ENCODE results near the gene RPS6KL1. TPM values are rescaled to one million over a fixed set of nuclear protein-coding genes. Genes with fewer than 3 reads are reported as not detected.

The RPS6KL1 gene
- total RNA-seq, 1 donor = 0.36 TPM

GRCh38 chr14:74941676-74942097 is 18.6 kb upstream of the RPS6KL1 start:
- no peaks in the 10 kb centered on the region for H3K9me3 ChIP-seq (ENCODE audit: low read depth, low read length)
- DNase-seq (ENCODE audit: insufficient read length, low spot score, missing footprints) = peak; percentile 95
- no peak for TF ChIP-seq CTCF (IDR thresholded peaks at IDR 0.05; ENCODE audit: extremely low read depth, low read depth, low read length)
- H3K4me2 ChIP-seq (ENCODE audit: insufficient read depth, low read length) = no peak overlapping the region
- H3K36me3 ChIP-seq (ENCODE audit: insufficient read depth, low read length) = peaks cover 2% of the 10 kb centered on the region
- H4K20me1 ChIP-seq (ENCODE audit: insufficient read depth, low read length) = no peaks in the 10 kb centered on the region
- H2AFZ ChIP-seq (ENCODE audit: low read length) = peak overlapping the region; percentile 63
- H3K4me1 ChIP-seq (ENCODE audit: insufficient read depth, low read length) = peaks cover 30% of the 10 kb centered on the region
- H3K79me2 ChIP-seq (ENCODE audit: insufficient read depth, low read length) = no peaks in the 10 kb centered on the region
- no peaks in the 10 kb centered on the region for H3K27me3 ChIP-seq (ENCODE audit: insufficient read depth, low read length)
- no peak overlapping the region for H3K4me3 ChIP-seq (ENCODE audit: insufficient read depth, low read length)
- no peak overlapping the region for H3K27ac ChIP-seq (ENCODE audit: low read depth, low read length)

GRCh38 chr14:74940956-74941565 is 18.0 kb upstream of the RPS6KL1 start:
- Histone ChIP-seq H3K4me1 (ENCODE audit: insufficient read depth, low read length) (peaks cover 30% of the 10 kb centered on the region), H2AFZ (ENCODE audit: low read length) (peak overlapping the region; percentile 63), H3K9me3 (ENCODE audit: low read depth, low read length) (no peaks in the 10 kb centered on the region), H3K27ac (ENCODE audit: low read depth, low read length) (no peak overlapping the region), H3K36me3 (ENCODE audit: insufficient read depth, low read length) (peaks cover 2% of the 10 kb centered on the region), H3K4me2 (ENCODE audit: insufficient read depth, low read length) (no peak overlapping the region), H3K79me2 (ENCODE audit: insufficient read depth, low read length) (no peaks in the 10 kb centered on the region), H3K4me3 (ENCODE audit: insufficient read depth, low read length) (no peak overlapping the region), H3K27me3 (ENCODE audit: insufficient read depth, low read length) (no peaks in the 10 kb centered on the region), H4K20me1 (ENCODE audit: insufficient read depth, low read length) (no peaks in the 10 kb centered on the region)
- no peak for TF ChIP-seq CTCF (IDR thresholded peaks at IDR 0.05; ENCODE audit: extremely low read depth, low read depth, low read length)
- DNase-seq (ENCODE audit: insufficient read length, low spot score, missing footprints) = peak; percentile 65

GRCh38 chr14:74938531-74939495 is 15.8 kb upstream of the RPS6KL1 start:
- no peaks in the 10 kb centered on the region for H3K36me3 ChIP-seq (ENCODE audit: insufficient read depth, low read length)
- DNase-seq (ENCODE audit: insufficient read length, low spot score, missing footprints) = peak; percentile 21
- H3K79me2 ChIP-seq (ENCODE audit: insufficient read depth, low read length) = no peaks in the 10 kb centered on the region
- H3K27me3 ChIP-seq (ENCODE audit: insufficient read depth, low read length) = no peaks in the 10 kb centered on the region
- no peak for TF ChIP-seq CTCF (IDR thresholded peaks at IDR 0.05; ENCODE audit: extremely low read depth, low read depth, low read length)
- H3K4me1 ChIP-seq (ENCODE audit: insufficient read depth, low read length) = peaks cover 30% of the 10 kb centered on the region
- H4K20me1 ChIP-seq (ENCODE audit: insufficient read depth, low read length) = no peaks in the 10 kb centered on the region
- no peak overlapping the region for H3K4me3 ChIP-seq (ENCODE audit: insufficient read depth, low read length)
- peak overlapping the region; percentile 67 for H3K4me2 ChIP-seq (ENCODE audit: insufficient read depth, low read length)
- no peak overlapping the region for H2AFZ ChIP-seq (ENCODE audit: low read length)
- peak overlapping the region; percentile 60 for H3K27ac ChIP-seq (ENCODE audit: low read depth, low read length)
- no peaks in the 10 kb centered on the region for H3K9me3 ChIP-seq (ENCODE audit: low read depth, low read length)

GRCh38 chr14:74937171-74937570 is 14.1 kb upstream of the RPS6KL1 start:
- no peaks in the 10 kb centered on the region for H3K27me3 ChIP-seq (ENCODE audit: insufficient read depth, low read length)
- DNase-seq (ENCODE audit: insufficient read length, low spot score, missing footprints) = no peak
- no peak overlapping the region for H2AFZ ChIP-seq (ENCODE audit: low read length)
- TF ChIP-seq CTCF (IDR thresholded peaks at IDR 0.05; ENCODE audit: extremely low read depth, low read depth, low read length) = no peak
- H3K4me2 ChIP-seq (ENCODE audit: insufficient read depth, low read length) = no peak overlapping the region
- no peaks in the 10 kb centered on the region for H3K36me3 ChIP-seq (ENCODE audit: insufficient read depth, low read length)
- no peak overlapping the region for H3K4me3 ChIP-seq (ENCODE audit: insufficient read depth, low read length)
- no peak overlapping the region for H3K27ac ChIP-seq (ENCODE audit: low read depth, low read length)
- no peaks in the 10 kb centered on the region for H3K79me2 ChIP-seq (ENCODE audit: insufficient read depth, low read length)
- no peaks in the 10 kb centered on the region for H4K20me1 ChIP-seq (ENCODE audit: insufficient read depth, low read length)
- no peaks in the 10 kb centered on the region for H3K9me3 ChIP-seq (ENCODE audit: low read depth, low read length)
- peaks cover 28% of the 10 kb centered on the region for H3K4me1 ChIP-seq (ENCODE audit: insufficient read depth, low read length)

All from osteoblast (primary cell).